Kidney (tissue), 14 donors: ENCODE results near the gene CDC42BPG. TPM values are rescaled to one million over a fixed set of nuclear protein-coding genes. Genes with fewer than 3 reads are reported as not detected.

Source experiments
- DNase-seq, 5 donors: peaks; one replicate each; pipeline ENCODE4 v3.0.0-alpha.2; 2013 to 2020
- FAIRE-seq: peaks from 2 replicates; lab custom pipeline; 2012; peaks lifted over from hg19 to GRCh38; lab: Jason Lieb, UNC
- H3K27ac ChIP-seq, 2 donors: one replicate each; pipeline ENCODE4 v1.7.0; 2013; ENCODE audit warnings: low read depth in 2 of 2, low read length in 2 of 2, inconsistent platforms in 1 of 2
- H3K27me3 ChIP-seq: one replicate; pipeline ENCODE4 v1.7.1; 2013; ENCODE audit warnings: low read length, inconsistent platforms; ENCODE audit not compliant: control insufficient read depth, insufficient read depth
- H3K36me3 ChIP-seq, 3 donors: one replicate each; pipeline versions ENCODE4 v1.7.0 to v1.7.1; 2013; ENCODE audit warnings: low read length in 3 of 3, control low read depth in 1 of 3, inconsistent platforms in 1 of 3; ENCODE audit not compliant: insufficient read depth in 3 of 3, control insufficient read depth in 2 of 3
- H3K4me1 ChIP-seq, 3 donors: one replicate each; pipeline versions ENCODE4 v1.7.0 to v1.7.1; 2013; ENCODE audit warnings: low read length in 3 of 3, inconsistent platforms in 1 of 3, low read depth in 1 of 3; ENCODE audit not compliant: control insufficient read depth in 2 of 3, insufficient read depth in 2 of 3
- H3K4me3 ChIP-seq, 3 donors: one replicate each; pipeline versions ENCODE4 v1.7.0 to v1.8.1; 2013; ENCODE audit warnings: low read length in 3 of 3, control low read depth in 1 of 3, inconsistent platforms in 1 of 3
- H3K9ac ChIP-seq, 3 donors: one replicate each; pipeline versions ENCODE4 v1.7.0 to v1.7.1; 2013; ENCODE audit warnings: low read length in 3 of 3, control low read depth in 1 of 3, inconsistent platforms in 1 of 3
- H3K9me3 ChIP-seq, 3 donors: one replicate each; pipeline versions ENCODE4 v1.7.0 to v1.7.1; 2013; ENCODE audit warnings: low read length in 3 of 3, control low read depth in 1 of 3, inconsistent platforms in 1 of 3; ENCODE audit not compliant: control insufficient read depth in 2 of 3, insufficient read depth in 1 of 3
- intact Hi-C: fragments of 100-400 bp; cut with DNase I; formaldehyde crosslinking; loops from one replicate; pipeline ENCODE4 v1.11.1; 2022
- polyA plus RNA-seq: library from polyadenylated mRNA; stranded (reverse); fragments of 350-450 nt; fragmentation: Illumina TruSeq; extraction: RNeasy Lipid Tissue Mini Kit (QIAGEN cat#74804); gene quantifications from one replicate; pipeline ENCODE4 v1.2.3, GENCODE V29; 2014; ENCODE audit warnings: low read depth, low replicate concordance; ENCODE audit not compliant: insufficient read depth
- total RNA-seq: library from RNA; stranded (reverse); fragmentation: NEBNext Ultra II Directional; extraction: Animal tissue kit (Norgen Biotek cat#: 25700); gene quantifications from one replicate; pipeline ENCODE4 v1.2.1, GENCODE V29; 2021
- TF ChIP-seq, protein P1 (sequence below): IDR thresholded peaks from 3 replicates; pipeline ENCODE4 v1.5.1; 2012; ENCODE audit warnings: mild to moderate bottlenecking, moderate library complexity, borderline replicate concordance; ENCODE audit not compliant: insufficient read depth; ENCODE audit errors: extremely low read depth
- donor health status: control.
- donor health status: control.
- donor health status: control.
- donor health status: control.
- donor health status: control.
- donor health status: DM: yes; HTN: yes; CAD: no.
- donor health status: Normal renal cell carcinoma (clear cell type).

CDC42BPG gene
- total and polyA plus RNA-seq, 2 donors from 2014 or later, result 4.5 to 20.7 TPM

DNA sequence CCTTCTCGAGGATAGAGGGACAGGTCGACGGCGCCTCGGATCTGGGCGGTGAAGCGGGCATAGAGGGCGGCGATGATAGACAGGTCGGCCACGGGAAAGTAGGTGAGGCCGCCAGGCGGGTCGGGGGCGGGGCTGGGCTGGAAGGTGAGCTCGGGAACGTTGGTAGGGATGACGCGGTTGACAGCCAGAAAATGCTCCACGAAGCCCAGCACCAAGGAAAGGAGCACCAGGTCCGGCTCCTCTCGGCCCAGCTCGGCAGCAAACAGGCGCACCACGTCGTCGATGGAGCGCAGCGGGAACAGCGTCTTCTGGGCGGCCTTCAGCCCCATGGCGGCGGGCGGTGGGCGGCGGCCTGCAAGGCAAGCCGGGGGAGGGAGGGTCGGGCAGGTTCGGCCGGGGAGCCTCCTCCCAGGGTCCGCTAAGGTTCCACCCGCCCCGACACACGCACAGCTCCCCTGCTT lies 34.6 kb downstream of the CDC42BPG start:
- intact Hi-C loops, result no loop called here
- H3K27ac ChIP-seq, result peak overlapping the region in 1 of 2 donors; percentile 63
- peak overlapping the region; percentile 54 to 85 (median 64) for H3K4me3 ChIP-seq
- H3K9ac ChIP-seq, result peak overlapping the region; percentile 16 to 61 (median 33)
- TF ChIP-seq, protein P1, sequence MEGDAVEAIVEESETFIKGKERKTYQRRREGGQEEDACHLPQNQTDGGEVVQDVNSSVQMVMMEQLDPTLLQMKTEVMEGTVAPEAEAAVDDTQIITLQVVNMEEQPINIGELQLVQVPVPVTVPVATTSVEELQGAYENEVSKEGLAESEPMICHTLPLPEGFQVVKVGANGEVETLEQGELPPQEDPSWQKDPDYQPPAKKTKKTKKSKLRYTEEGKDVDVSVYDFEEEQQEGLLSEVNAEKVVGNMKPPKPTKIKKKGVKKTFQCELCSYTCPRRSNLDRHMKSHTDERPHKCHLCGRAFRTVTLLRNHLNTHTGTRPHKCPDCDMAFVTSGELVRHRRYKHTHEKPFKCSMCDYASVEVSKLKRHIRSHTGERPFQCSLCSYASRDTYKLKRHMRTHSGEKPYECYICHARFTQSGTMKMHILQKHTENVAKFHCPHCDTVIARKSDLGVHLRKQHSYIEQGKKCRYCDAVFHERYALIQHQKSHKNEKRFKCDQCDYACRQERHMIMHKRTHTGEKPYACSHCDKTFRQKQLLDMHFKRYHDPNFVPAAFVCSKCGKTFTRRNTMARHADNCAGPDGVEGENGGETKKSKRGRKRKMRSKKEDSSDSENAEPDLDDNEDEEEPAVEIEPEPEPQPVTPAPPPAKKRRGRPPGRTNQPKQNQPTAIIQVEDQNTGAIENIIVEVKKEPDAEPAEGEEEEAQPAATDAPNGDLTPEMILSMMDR, result no peak
- peaks cover 0 to 11% (median 5%) of the 10 kb centered on the region in 3 donors for H3K36me3 ChIP-seq
- H3K27me3 ChIP-seq, result no peaks in the 10 kb centered on the region
- DNase-seq (peak; percentile 47 to 83 (median 61)), FAIRE-seq (no peak)
- H3K9me3 ChIP-seq, result no peaks in the 10 kb centered on the region
- peaks cover 0 to 7% (median 4%) of the 10 kb centered on the region in 3 donors for H3K4me1 ChIP-seq

- TF ChIP-seq, protein P1, result no peak
- Histone ChIP-seq H3K4me1 (peaks cover 0 to 18% (median 12%) of the 10 kb centered on the region in 3 donors), H3K9ac (no peak overlapping the region), H3K36me3 (peaks cover 0 to 11% (median 6%) of the 10 kb centered on the region in 3 donors), H3K27ac (no peak overlapping the region), H3K27me3 (no peaks in the 10 kb centered on the region), H3K4me3 (no peak overlapping the region), H3K9me3 (no peaks in the 10 kb centered on the region)
- FAIRE-seq (no peak), DNase-seq (peak in 1 of 5 donors; percentile 32)
- intact Hi-C loops, result no loop called here
These were observed 39.0 kb downstream of the CDC42BPG start for GRCh38 chr11:64805481-64805880.

- TF ChIP-seq, protein P1, result no peak
- intact Hi-C loops, result no loop called here
- Histone ChIP-seq H3K9ac (peak overlapping the region in 1 of 3 donors; percentile 68), H3K9me3 (no peaks in the 10 kb centered on the region), H3K27me3 (no peaks in the 10 kb centered on the region), H3K27ac (peak overlapping the region; percentile 80 to 84), H3K4me1 (peaks cover 0 to 16% (median 12%) of the 10 kb centered on the region in 3 donors), H3K4me3 (peak overlapping the region in 1 of 3 donors; percentile 69), H3K36me3 (peaks cover 0 to 11% (median 6%) of the 10 kb centered on the region in 3 donors)
- DNase-seq (peak in 2 of 5 donors; percentile 63 to 79), FAIRE-seq (no peak)
These were observed 39.9 kb downstream of the CDC42BPG start for GRCh38 chr11:64804346-64805210.
